IPS-18c (cell line): ENCODE data around the gene SEBOX.

Source experiments
- H3K4me3 ChIP-seq: 2 replicates; pipeline ENCODE4 v1.7.0; 2013; ENCODE audit warnings: low read depth, mild to moderate bottlenecking, low read length, moderate library complexity; ENCODE audit not compliant: insufficient read depth
- H3K9me3 ChIP-seq: one replicate; pipeline ENCODE4 v1.6.1; 2013; ENCODE audit warnings: mild to moderate bottlenecking, low read length, moderate library complexity; ENCODE audit not compliant: control insufficient read depth, insufficient read depth

SEBOX gene

DNA sequence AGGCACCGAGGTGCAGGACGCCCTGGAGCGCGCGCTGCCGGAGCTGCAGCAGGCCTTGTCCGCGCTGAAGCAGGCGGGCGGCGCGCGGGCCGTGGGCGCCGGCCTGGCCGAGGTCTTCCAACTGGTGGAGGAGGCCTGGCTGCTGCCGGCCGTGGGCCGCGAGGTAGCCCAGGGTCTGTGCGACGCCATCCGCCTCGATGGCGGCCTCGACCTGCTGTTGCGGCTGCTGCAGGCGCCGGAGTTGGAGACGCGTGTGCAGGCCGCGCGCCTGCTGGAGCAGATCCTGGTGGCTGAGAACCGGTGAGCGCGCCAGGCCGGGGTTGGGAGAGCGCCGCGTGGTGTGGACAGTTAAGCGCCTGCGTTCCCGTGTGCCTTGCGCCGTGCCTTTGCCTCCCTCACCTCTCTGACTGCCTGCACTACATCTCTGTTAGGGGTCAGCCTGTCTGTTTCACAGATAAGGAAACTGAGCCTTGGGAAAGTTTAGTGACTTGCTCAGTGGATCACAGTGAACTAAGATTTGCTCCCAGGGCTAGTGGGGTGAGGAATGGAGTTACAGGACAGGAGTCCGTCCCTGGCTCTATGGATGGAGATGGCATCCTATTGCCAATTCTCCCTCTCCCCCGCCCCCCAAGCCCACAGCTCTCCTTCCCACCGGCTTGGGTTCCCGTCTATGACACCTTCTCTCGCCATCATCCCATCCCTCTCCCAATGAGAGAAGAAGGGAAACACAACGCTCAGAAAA lies 7.4 kb upstream of the SEBOX start:
- peaks cover 2% of the 10 kb centered on the region for H3K9me3 ChIP-seq
- peak overlapping the region; percentile 70 for H3K4me3 ChIP-seq

DNA sequence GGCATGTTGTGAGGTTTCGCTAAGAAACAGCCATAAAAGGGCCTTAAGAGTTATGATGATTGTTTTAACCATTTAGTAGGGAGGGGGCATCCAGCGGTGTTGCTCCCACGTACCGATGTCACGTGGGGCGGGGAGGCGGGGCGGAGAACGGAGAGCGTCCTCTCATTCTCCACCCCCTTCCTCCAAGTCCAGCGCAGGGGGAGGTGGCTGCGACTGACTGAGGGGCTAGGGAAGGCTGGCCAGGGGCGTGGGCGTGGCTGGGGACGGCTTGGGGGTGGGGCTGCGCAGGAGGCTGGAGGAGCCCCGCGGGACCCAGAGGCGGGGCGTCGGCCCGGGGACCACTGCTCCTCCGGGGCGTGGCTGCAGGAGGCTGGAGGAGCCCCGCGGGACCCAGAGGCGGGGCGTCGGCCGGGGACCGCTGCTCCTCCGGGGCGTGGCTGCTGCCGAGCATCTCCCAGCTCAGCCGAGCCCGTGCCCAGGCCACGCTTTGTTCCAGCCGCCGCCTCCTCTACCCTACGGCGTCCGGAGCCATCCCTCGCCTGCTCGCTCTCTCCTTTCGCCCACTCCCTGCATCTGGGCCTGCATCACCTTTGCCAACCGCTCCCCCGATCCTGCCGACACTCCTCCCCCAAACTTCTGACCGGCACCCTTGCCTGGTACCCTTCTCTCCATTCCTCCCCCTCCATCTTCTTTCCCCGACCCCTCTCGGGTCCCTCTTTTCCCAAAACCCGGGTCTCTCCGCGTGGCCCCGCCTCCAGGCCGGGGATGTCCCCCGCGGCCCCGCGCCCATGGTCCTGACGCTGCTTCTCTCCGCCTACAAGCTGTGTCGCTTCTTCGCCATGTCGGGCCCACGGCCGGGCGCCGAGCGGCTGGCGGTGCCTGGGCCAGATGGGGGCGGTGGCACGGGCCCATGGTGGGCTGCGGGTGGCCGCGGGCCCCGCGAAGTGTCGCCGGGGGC lies 6.5 kb upstream of the SEBOX start, which contains the start of gene SARM1:
SARM1 (plus strand) TSS at position 450 of the 958 bp plus-strand sequence; CDS start at position 789, 339 bp downstream.
- Histone ChIP-seq H3K9me3 (peaks cover 2% of the 10 kb centered on the region), H3K4me3 (peak within 1 kb of the TSS; percentile 70)

DNA sequence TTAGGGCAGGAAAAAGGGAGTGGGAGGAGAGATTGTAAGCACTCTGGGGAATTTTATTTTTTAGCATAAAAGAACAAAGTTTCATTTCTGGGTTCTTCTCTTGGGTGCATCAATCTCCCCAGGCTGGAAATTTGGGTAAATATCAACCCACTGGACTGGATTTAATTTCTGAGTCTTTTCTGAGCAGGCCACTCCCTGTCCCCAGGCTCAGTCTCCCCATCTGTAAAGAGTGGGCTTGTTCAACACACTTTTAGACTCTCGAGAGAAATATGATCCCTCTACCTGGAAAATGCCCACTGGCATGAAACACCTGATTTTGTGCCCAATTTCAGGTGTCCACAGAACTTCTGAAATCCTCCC lies 5.7 kb upstream of the SEBOX start:
- H3K4me3 ChIP-seq = peak overlapping the region; percentile 51
- peaks cover 2% of the 10 kb centered on the region for H3K9me3 ChIP-seq

DNA sequence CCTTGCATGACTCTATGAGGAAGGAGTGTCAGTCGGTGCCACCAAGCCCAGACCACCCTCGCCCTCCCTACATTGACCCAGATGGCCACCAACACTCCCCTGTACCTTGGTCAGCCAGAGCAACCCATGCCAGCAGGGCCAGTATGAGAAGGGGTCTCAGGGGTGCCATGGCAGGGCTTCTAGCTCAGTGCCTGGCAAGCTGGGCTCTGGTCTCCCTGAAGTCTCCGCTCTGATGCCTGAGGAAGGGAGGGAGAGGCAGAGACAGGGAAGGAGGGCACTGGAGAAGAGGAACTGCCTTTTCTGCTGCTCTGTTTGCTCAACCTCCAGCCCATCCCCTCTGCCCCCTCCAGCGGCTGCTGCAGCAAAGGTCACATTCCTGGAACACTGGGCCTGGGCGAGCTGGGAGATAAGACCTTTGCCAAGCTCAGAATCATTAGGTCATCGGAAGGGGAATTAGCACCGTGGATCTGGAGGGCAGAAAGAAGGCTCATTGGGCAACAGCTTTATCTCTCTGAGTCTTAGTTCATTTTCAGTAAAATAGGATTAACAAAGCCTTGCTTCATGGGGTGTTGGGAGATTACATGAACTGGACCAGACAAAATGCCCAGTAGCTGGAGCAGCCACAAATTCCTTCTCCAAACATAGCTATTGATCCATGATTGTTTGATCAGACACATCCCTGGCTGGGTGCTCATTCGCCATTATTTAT lies 5.2 kb upstream of the SEBOX start, which contains the start of gene VTN:
VTN (minus strand) TSS at position 273 of the 709 bp plus-strand sequence; CDS start at position 169, 104 bp downstream.
- Histone ChIP-seq H3K4me3 (peak within 1 kb of the TSS; percentile 51), H3K9me3 (peaks cover 2% of the 10 kb centered on the region)

DNA sequence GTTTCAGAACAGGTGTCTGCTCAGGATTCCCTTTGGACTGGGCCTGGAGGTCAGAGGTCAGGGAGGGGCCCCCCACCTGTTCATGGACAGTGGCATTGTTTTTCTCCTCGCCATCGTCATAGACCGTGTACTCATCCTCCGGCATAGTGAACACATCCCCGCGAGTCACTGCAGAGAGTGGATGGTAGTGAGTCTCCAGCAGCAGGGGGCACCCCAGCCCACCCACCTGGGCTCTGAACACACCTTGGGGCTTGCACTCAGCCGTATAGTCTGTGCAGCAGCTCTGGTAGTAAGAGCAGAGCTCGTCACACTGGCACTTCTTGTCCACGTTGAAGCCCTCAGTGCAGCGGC lies 4.7 kb upstream of the SEBOX start:
- H3K9me3 ChIP-seq = peaks cover 2% of the 10 kb centered on the region
- H3K4me3 ChIP-seq = no peak overlapping the region

DNA sequence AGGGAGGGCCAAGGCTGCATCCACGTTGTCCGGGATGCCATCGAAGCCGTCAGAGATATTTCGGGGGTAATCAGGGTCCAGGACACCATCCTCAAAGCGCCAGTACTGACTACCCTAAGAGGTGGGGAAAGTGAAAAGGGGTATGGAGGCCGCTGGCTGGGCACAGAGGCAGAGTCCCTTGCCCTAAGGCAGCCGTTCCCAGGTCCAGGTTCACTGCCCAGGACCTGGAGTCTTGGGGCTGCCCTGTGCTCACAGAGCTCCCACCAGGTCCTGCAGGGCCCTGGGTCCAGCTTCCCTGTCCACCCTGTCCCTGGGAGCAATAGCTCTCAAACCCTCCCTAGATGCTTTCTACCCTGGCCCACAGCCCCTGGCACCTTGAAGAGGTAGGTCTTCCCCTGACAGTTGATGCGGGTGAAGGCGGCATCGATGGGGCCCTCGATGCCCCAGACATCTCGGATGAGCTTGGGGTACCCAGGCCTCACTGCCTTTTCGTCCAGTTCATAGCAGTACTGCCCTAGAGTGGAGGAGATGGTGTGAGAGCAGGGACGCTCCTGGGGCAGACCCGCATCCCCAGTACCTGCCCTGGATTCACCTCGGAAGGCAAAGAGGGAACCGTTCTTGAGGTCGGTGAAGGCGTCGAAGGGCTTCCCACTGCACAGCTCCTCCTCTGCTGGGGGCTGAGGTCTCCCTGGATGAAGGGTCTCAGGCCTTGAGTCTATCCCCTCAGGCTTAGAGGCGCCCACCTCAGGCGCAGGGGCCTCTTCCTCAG lies 4.1 kb upstream of the SEBOX start:
- H3K9me3 ChIP-seq = peaks cover 2% of the 10 kb centered on the region
- no peak overlapping the region for H3K4me3 ChIP-seq

DNA sequence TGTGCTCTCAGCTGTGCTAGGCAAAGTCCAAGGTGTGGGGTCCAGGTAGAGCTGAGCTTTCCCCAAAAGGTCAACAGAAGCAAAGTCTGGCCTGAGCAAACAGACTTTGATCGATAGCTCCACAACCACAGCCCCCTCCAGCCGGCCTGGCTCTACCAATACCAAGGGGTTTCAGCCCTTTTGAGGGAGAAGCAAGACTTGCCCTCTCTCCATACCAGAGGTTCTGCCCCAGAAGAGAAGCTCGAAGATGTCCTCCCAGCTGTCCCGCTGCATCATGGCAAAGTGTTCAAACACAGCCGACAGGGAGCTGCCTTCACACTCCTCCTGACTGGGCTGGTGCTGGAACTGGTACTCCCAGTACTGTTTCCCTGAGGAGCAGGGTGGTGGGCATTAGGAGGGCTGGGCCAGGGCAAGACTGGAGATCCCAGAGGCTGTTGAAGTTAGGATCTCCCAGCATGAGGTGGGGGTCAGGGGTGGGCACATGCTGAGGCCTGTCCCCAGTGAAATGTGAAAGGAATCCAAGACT lies 3.4 kb upstream of the SEBOX start:
- peaks cover 2% of the 10 kb centered on the region for H3K9me3 ChIP-seq
- H3K4me3 ChIP-seq = no peak overlapping the region

DNA sequence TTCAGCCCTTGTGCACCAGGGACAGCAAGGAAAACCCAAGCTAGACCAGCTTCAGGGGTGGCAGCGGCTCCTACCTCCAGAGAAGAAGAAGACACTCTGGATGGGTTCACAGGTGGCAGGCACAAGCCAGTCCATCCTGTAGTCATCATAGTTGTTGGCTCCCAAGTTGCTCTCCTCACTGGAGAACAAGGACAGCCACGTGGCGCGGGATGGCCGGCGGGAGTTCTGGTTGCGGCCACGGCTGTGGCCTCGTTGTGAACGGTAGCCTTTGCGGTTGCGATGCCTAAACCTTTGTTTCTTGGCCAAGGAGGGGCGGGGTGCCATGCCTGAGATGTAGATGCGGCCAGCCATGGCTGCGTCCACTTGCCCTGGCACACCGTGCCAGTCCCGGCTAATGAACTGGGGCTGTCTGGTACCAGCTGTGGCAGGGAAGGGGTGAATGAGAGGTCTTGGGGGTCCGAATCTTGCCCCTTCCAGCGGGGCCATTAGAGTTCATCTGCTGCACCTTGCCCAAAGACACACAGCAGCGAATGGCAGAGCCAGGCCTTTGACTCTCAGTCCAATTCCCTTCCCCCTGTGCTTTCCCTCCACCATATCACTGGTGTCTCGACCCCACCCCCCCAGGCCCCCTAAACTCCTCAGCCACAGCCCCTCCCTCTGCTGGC lies 2.8 kb upstream of the SEBOX start:
- H3K4me3 ChIP-seq = no peak overlapping the region

DNA sequence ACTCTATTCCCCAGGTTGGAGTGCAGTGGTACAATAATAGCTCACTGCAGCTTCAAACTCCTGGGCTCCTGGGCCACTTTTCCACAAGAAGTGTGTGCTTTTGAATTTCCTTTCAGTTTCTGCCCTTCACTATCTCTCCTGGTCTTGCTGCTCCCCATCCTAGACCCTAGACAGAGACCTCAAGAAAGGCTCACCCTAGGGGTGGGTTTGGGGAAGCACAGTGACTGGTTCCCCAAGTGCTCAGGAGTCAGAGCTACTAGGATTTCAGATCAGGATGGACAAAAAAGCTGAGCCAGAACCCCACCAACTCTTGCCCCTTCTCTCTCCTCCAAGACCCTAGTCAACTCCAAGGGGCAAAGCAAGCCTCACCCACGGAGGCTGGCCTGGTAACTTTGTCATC lies 1.6 kb upstream of the SEBOX start:
- H3K4me3 ChIP-seq = no peak overlapping the region
- H3K9me3 ChIP-seq = no peaks in the 10 kb centered on the region

More for the DNA sequence above, 2.8 kb upstream of the SEBOX start:
- peaks cover 2% of the 10 kb centered on the region for H3K9me3 ChIP-seq

DNA sequence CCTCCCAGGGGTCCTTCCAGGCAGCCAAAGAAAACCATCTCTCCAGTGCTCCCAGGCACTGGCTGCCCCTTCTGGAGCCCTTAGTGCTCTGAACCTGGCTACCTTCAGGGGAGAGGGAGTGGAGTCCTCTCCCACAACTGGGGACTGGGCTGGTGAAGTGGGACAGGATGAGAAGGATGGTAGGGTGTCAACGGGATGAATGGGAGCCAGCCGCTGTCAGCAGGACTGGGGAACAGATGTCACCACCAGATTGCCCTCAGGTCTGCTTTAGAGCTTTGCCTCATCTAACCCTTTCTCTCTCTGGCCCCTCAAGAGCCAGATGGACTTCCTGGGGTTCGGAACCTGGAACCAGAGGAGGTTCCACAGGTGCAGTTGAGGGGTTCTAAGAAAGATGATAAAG lies 488 bp upstream of the SEBOX start:
- Histone ChIP-seq H3K4me3 (no peak overlapping the region), H3K9me3 (no peaks in the 10 kb centered on the region)

DNA sequence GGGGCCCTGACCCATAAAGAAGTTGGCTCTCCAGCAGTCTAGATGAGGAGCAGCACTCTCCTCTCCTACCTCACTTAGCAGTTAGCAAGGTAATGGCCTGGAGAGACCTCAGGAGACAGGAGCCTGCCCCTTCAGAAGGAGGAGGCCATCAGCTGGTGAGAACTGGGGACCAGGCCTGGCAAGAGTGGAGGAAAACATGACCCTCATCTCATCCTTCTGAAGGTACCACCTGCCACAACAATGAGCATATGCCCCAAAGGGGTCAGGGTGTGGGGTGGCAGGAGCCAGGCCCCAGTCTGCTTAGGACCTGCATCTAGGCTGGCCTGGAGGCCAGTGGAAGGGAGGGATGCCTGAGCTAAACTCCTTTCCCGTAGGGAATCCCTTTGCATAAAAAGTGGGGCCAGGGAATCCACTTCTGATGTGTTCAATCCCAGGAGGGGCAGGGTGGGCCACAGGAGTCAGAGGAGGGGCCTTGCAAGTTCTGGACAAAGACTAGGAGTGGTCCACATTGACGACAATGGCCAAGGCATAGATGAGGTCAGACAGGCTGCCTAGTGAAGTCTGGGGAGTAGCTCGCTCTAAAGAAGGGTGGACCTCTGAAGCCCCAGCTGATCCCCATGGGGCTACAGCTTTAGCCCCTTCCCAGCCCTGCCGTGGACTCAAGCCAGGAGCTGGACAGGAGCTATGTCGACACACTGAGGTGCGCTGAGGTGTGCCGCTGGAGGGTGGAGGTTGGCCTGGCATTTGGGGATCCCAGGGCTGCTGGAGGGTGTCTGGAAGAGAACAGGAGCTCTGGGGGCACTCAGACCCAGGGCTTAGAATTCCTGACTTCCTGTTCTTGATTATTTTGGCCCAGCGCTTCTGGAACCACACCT lies 986 bp downstream of the SEBOX start:
- no peak overlapping the region for H3K4me3 ChIP-seq
- H3K9me3 ChIP-seq = no peaks in the 10 kb centered on the region

DNA sequence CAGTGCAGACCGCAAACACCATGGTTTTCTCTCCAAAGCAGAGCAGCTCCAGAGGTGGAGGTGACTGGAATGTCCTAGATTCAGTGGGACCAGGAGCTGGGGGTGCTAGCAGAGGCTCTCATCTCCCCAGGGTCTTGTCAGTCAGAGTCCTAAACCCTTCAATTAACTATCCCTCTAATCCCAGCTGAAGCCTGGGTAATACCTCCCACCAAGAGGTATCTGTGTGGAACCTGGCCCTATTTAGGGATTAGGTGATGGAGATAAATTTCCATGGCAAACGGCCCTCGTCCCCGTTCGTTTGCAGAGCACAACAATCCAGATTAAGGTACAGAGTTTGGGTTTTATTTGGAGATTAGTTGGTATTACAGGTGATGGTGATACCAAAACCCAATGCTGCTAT lies 1.8 kb downstream of the SEBOX start:
- H3K4me3 ChIP-seq = no peak overlapping the region
- H3K9me3 ChIP-seq = no peaks in the 10 kb centered on the region

DNA sequence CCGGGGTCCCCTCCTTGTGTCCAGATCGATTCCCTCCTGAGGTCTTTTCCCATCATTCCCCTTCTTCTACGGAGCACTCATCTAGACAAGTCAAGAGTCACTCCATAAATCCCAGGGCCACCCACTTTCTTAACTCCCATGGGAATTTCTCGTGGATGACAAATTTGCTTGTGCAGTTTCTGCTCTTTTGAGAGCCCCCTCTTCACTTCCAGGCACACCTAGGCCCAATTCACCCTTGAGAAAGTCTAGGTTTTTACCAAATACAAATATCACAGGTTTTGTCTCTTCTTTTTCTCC lies 7.2 kb downstream of the SEBOX start:
- H3K9me3 ChIP-seq = no peaks in the 10 kb centered on the region
- H3K4me3 ChIP-seq = peak overlapping the region; percentile 99

DNA sequence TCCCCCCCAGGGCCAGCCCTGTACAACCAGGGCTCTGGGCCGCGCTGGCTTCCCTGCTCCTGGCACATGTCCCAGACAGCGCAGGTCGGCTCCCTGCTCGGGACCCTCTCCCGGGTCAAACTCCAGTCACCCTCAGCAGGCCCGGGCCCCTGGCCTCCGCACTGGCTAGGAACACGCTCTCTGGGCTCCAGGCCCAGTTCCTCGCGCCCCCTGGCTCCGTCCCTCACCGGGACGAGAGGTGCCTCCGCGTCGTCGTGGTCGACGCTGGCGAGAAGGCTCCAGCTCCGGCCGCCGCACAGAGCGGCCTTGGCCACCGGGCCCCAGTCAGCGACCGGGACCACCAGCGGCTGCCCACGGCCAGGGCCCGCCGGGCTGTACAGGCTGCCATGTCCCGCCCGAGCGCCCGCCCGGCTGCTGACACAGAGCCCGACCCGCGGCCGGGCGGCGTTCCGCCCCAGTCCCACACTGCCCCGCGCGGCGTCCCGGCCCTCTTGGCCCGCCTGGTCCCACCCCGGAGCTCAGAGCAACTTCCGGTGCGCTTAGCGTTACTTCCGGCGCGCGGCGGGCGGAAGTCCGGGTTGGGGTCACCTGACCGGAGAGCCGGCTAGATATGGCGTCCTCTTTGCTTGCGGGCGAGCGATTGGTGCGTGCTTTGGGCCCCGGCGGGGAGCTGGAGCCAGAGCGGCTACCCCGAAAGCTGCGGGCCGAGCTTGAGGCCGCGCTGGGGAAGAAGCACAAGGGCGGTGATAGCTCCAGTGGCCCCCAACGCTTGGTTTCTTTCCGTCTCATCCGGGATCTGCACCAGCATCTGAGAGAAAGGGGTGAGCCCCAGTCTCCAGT lies 7.7 kb downstream of the SEBOX start, which contains the start of gene POLDIP2:
POLDIP2 (minus strand) TSS at position 467 of the 840 bp plus-strand sequence; CDS start at position 388, 79 bp downstream.
- Histone ChIP-seq H3K4me3 (peak within 1 kb of the TSS; percentile 99), H3K9me3 (no peaks in the 10 kb centered on the region)

DNA sequence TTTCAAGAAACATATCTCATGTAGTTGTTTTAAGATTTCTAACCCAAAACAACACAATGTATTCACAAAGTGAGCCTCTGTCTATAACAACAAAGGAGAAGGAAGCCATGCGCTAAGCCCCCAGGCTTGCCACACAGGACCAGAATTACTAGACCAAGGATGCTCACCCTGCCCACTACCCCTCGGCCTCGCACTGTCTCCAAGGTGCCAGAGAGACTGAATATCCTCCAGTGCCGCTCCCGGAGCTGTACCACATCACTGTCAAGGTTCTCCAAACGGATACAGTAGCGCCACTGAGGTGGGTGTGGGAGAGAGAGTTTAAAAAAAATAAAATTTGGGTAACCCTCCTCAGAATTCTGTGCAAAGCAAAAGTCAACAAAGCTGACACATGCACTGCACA lies 14.7 kb downstream of the SEBOX start:
- Histone ChIP-seq H3K9me3 (no peaks in the 10 kb centered on the region), H3K4me3 (no peak overlapping the region)
